Measurements from ENCODE around the gene KLHL7.
"Not testable (repeated sequence)": the region's sequence is repeated elsewhere in the genome, so short reads cannot be mapped to it uniquely, and the experiment has no call there.

KLHL7 gene

GRCh38 chr7:23183279-23184012 is 77.9 kb downstream of the KLHL7 start:
- DNase-seq (ENCODE audit: low spot score) = no peak

GRCh38 chr7:23184291-23184690 is 78.7 kb downstream of the KLHL7 start:
- DNase-seq (ENCODE audit: low spot score) = no peak

GRCh38 chr7:23184709-23185359 is 79.2 kb downstream of the KLHL7 start:
- DNase-seq (ENCODE audit: low spot score) = peak; percentile 73

GRCh38 chr7:23185980-23186379 is 80.4 kb downstream of the KLHL7 start:
- DNase-seq (ENCODE audit: low spot score) = no peak

GRCh38 chr7:23191022-23191421 is 85.4 kb downstream of the KLHL7 start:
- DNase-seq (ENCODE audit: low spot score) = no peak

GRCh38 chr7:23193650-23194227 is 88.2 kb downstream of the KLHL7 start:
- not testable (repeated sequence) for DNase-seq (ENCODE audit: low spot score)

- DNase-seq (ENCODE audit: low spot score) = no peak
Measured at GRCh38 chr7:23196306-23196705, 90.7 kb downstream of the KLHL7 start.

- not testable (repeated sequence) for DNase-seq (ENCODE audit: low spot score)
Measured at GRCh38 chr7:23197745-23198144, 92.2 kb downstream of the KLHL7 start.

- DNase-seq (ENCODE audit: low spot score) = no peak
Measured at GRCh38 chr7:23200331-23200730, 94.7 kb downstream of the KLHL7 start.

GRCh38 chr7:23204241-23204640 is 98.7 kb downstream of the KLHL7 start:
- DNase-seq (ENCODE audit: low spot score) = no peak

- no peak for DNase-seq (ENCODE audit: low spot score)
Measured at GRCh38 chr7:23205577-23205908, 100.0 kb downstream of the KLHL7 start.

GRCh38 chr7:23205909-23206767 is 100.6 kb downstream of the KLHL7 start:
- no peak for DNase-seq (ENCODE audit: low spot score)

GRCh38 chr7:23207021-23207420 is 101.4 kb downstream of the KLHL7 start:
- DNase-seq (ENCODE audit: low spot score) = no peak

GRCh38 chr7:23207884-23208283 is 102.3 kb downstream of the KLHL7 start:
- peak; percentile 11 for DNase-seq (ENCODE audit: low spot score)

- DNase-seq (ENCODE audit: low spot score) = no peak
Measured at GRCh38 chr7:23208316-23208715, 102.7 kb downstream of the KLHL7 start.

GRCh38 chr7:23210506-23210905 is 104.9 kb downstream of the KLHL7 start:
- no peak for DNase-seq (ENCODE audit: low spot score)

- DNase-seq (ENCODE audit: low spot score) = no peak
Measured at GRCh38 chr7:23211589-23211988, 106.0 kb downstream of the KLHL7 start.

- no peak for DNase-seq (ENCODE audit: low spot score)
Measured at GRCh38 chr7:23212395-23212794, 106.8 kb downstream of the KLHL7 start.

- DNase-seq (ENCODE audit: low spot score) = no peak
Measured at GRCh38 chr7:23212841-23213240, 107.3 kb downstream of the KLHL7 start.

GRCh38 chr7:23213755-23214154 is 108.2 kb downstream of the KLHL7 start:
- no peak for DNase-seq (ENCODE audit: low spot score)

GRCh38 chr7:23214423-23214822 is 108.8 kb downstream of the KLHL7 start:
- no peak for DNase-seq (ENCODE audit: low spot score)

GRCh38 chr7:23214938-23215337 is 109.4 kb downstream of the KLHL7 start:
- no peak for DNase-seq (ENCODE audit: low spot score)

- no peak for DNase-seq (ENCODE audit: low spot score)
Measured at GRCh38 chr7:23216021-23216420, 110.4 kb downstream of the KLHL7 start.
